GM12865 (cell line): ENCODE results near the gene SPATA17.

Experiments
- DNase-seq: peaks from one replicate; pipeline ENCODE4 v3.0.0; 2010; ENCODE audit warnings: low read depth
- H3K4me3 ChIP-seq: 2 replicates; pipeline ENCODE4 v1.5.1; 2011; ENCODE audit warnings: mild to moderate bottlenecking, low read depth, low read length, control low read depth
- CTCF ChIP-seq: IDR thresholded peaks from 2 replicates; pipeline ENCODE4 v1.5.1; 2011; ENCODE audit warnings: low read length, control low read depth, low read depth, inconsistent platforms; ENCODE audit not compliant: insufficient read depth; ENCODE audit errors: missing control alignments

The SPATA17 gene

GRCh38 chr1:217888328-217888727, 257.2 kb downstream of the SPATA17 start:
- DNase-seq: no peak
- no peak for TF ChIP-seq CTCF
- no peak overlapping the region for H3K4me3 ChIP-seq

GRCh38 chr1:217889401-217889800, 258.3 kb downstream of the SPATA17 start:
- DNase-seq: no peak
- no peak for TF ChIP-seq CTCF
- H3K4me3 ChIP-seq: no peak overlapping the region

GRCh38 chr1:217891966-217892365, 260.8 kb downstream of the SPATA17 start:
- TF ChIP-seq CTCF: no peak
- H3K4me3 ChIP-seq: no peak overlapping the region
- no peak for DNase-seq

- no peak overlapping the region for H3K4me3 ChIP-seq
- DNase-seq: no peak
- no peak for TF ChIP-seq CTCF
These were observed 261.6 kb downstream of the SPATA17 start for GRCh38 chr1:217892750-217893149.

- no peak overlapping the region for H3K4me3 ChIP-seq
- no peak for DNase-seq
- no peak for TF ChIP-seq CTCF
These were observed 264.7 kb downstream of the SPATA17 start for GRCh38 chr1:217895841-217896240.

- no peak for DNase-seq
- no peak for TF ChIP-seq CTCF
- no peak overlapping the region for H3K4me3 ChIP-seq
These were observed 265.3 kb downstream of the SPATA17 start for GRCh38 chr1:217896490-217896889.

- H3K4me3 ChIP-seq: no peak overlapping the region
- no peak for TF ChIP-seq CTCF
- DNase-seq: no peak
These were observed 266.0 kb downstream of the SPATA17 start for GRCh38 chr1:217897100-217897499.
